ENCODE data around the gene NECTIN1.

The NECTIN1 gene

DNA sequence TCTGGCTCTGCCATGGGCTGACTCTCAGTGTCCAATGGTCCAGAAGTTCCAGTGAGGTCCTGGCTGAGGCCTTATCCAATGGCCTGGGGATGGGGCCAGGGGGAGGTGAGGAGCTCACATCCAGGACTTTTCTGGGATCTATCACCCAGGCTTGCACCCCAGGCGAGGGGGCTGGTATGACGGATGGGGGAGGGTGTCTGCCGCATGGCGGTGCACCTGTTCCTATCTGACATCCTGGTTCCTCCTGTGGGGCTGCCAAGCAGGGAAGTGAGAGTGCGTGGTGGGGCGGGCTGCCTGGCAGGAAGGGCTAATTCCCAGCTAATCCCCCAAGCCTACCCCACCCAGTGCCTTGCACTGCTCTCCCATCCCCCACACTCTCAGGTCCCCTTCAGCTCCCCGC lies 102.1 kb downstream of the NECTIN1 start:
- Histone ChIP-seq H3F3A (ENCODE audit: insufficient read depth, low read length) (no peaks in the 10 kb centered on the region), H3K9me3 (replicated peaks; ENCODE audit: insufficient read depth, low read length) (no peaks in the 10 kb centered on the region)

GRCh38 chr11:119626197-119626841 lies 102.7 kb downstream of the NECTIN1 start:
- no peak overlapping the region for H2AFZ ChIP-seq (ENCODE audit: low read length)
- H4K20me1 ChIP-seq (ENCODE audit: insufficient read depth, low read length): no peaks in the 10 kb centered on the region
- no peaks in the 10 kb centered on the region for H3F3A ChIP-seq (ENCODE audit: insufficient read depth, low read length)
- no peak overlapping the region for H3K4me2 ChIP-seq (ENCODE audit: low read depth, low read length)
- H3K9me3 ChIP-seq (replicated peaks; ENCODE audit: insufficient read depth, low read length): no peaks in the 10 kb centered on the region
- H3K27ac ChIP-seq (ENCODE audit: low read length): no peak overlapping the region
- no peak for DNase-seq
- no peak overlapping the region for H3K9ac ChIP-seq (ENCODE audit: low read length)
- H3K36me3 ChIP-seq (replicated peaks; ENCODE audit: insufficient read depth, low read length): no peaks in the 10 kb centered on the region
- no peaks in the 10 kb centered on the region for H3K9me2 ChIP-seq (replicated peaks; ENCODE audit: insufficient read depth, low read length)
- no peaks in the 10 kb centered on the region for H3K79me2 ChIP-seq (ENCODE audit: low read length)
- H3K4me3 ChIP-seq (ENCODE audit: low read length): no peak overlapping the region
- H3K27me3 ChIP-seq (replicated peaks; ENCODE audit: insufficient read depth, low read length): peaks cover 86% of the 10 kb centered on the region
- H3K4me1 ChIP-seq (ENCODE audit: low read length): no peaks in the 10 kb centered on the region
- TF ChIP-seq EZH2phosphoT487 (IDR thresholded peaks at IDR 0.05; ENCODE audit: low read length): no peak
- TF ChIP-seq, protein P1, sequence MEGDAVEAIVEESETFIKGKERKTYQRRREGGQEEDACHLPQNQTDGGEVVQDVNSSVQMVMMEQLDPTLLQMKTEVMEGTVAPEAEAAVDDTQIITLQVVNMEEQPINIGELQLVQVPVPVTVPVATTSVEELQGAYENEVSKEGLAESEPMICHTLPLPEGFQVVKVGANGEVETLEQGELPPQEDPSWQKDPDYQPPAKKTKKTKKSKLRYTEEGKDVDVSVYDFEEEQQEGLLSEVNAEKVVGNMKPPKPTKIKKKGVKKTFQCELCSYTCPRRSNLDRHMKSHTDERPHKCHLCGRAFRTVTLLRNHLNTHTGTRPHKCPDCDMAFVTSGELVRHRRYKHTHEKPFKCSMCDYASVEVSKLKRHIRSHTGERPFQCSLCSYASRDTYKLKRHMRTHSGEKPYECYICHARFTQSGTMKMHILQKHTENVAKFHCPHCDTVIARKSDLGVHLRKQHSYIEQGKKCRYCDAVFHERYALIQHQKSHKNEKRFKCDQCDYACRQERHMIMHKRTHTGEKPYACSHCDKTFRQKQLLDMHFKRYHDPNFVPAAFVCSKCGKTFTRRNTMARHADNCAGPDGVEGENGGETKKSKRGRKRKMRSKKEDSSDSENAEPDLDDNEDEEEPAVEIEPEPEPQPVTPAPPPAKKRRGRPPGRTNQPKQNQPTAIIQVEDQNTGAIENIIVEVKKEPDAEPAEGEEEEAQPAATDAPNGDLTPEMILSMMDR (IDR thresholded peaks at IDR 0.05; ENCODE audit: low read length): no peak
- no peak for TF ChIP-seq EZH2 (optimal IDR thresholded peaks at IDR 0.05; ENCODE audit: low read depth, low read length)

More for the DNA sequence above, 102.1 kb downstream of the NECTIN1 start:
- Histone ChIP-seq H4K20me1 (ENCODE audit: insufficient read depth, low read length) (no peaks in the 10 kb centered on the region), H3K9ac (ENCODE audit: low read length) (no peak overlapping the region), H3K4me3 (ENCODE audit: low read length) (no peak overlapping the region), H3K4me1 (ENCODE audit: low read length) (no peaks in the 10 kb centered on the region), H3K79me2 (ENCODE audit: low read length) (no peaks in the 10 kb centered on the region), H3K9me2 (replicated peaks; ENCODE audit: insufficient read depth, low read length) (no peaks in the 10 kb centered on the region), H2AFZ (ENCODE audit: low read length) (no peak overlapping the region), H3K27me3 (replicated peaks; ENCODE audit: insufficient read depth, low read length) (peaks cover 87% of the 10 kb centered on the region), H3K36me3 (replicated peaks; ENCODE audit: insufficient read depth, low read length) (no peaks in the 10 kb centered on the region), H3K4me2 (ENCODE audit: low read depth, low read length) (no peak overlapping the region), H3K27ac (ENCODE audit: low read length) (no peak overlapping the region)
- TF ChIP-seq EZH2 (optimal IDR thresholded peaks at IDR 0.05; ENCODE audit: low read depth, low read length) (no peak), EZH2phosphoT487 (IDR thresholded peaks at IDR 0.05; ENCODE audit: low read length) (no peak)
- TF ChIP-seq, protein P1 (IDR thresholded peaks at IDR 0.05; ENCODE audit: low read length): no peak
- DNase-seq: no peak

- Histone ChIP-seq H3K4me3 (ENCODE audit: low read length) (no peak overlapping the region), H3F3A (ENCODE audit: insufficient read depth, low read length) (no peaks in the 10 kb centered on the region), H2AFZ (ENCODE audit: low read length) (no peak overlapping the region), H3K9me2 (replicated peaks; ENCODE audit: insufficient read depth, low read length) (no peaks in the 10 kb centered on the region), H3K27me3 (replicated peaks; ENCODE audit: insufficient read depth, low read length) (peaks cover 88% of the 10 kb centered on the region), H3K79me2 (ENCODE audit: low read length) (no peaks in the 10 kb centered on the region), H3K27ac (ENCODE audit: low read length) (no peak overlapping the region), H3K4me2 (ENCODE audit: low read depth, low read length) (no peak overlapping the region), H3K4me1 (ENCODE audit: low read length) (no peaks in the 10 kb centered on the region), H3K9ac (ENCODE audit: low read length) (no peak overlapping the region), H3K9me3 (replicated peaks; ENCODE audit: insufficient read depth, low read length) (no peaks in the 10 kb centered on the region), H3K36me3 (replicated peaks; ENCODE audit: insufficient read depth, low read length) (no peaks in the 10 kb centered on the region), H4K20me1 (ENCODE audit: insufficient read depth, low read length) (no peaks in the 10 kb centered on the region)
- TF ChIP-seq EZH2phosphoT487 (IDR thresholded peaks at IDR 0.05; ENCODE audit: low read length): no peak
- TF ChIP-seq, protein P1 (IDR thresholded peaks at IDR 0.05; ENCODE audit: low read length): no peak
- TF ChIP-seq EZH2 (optimal IDR thresholded peaks at IDR 0.05; ENCODE audit: low read depth, low read length): no peak
- DNase-seq: no peak
These were observed 103.6 kb downstream of the NECTIN1 start for GRCh38 chr11:119625206-119625978.

All from MM.1S (cell line).